Right atrium auricular region (tissue), 2 donors: Measurements from ENCODE around the gene NPHP4. TPM values are rescaled to one million over a fixed set of nuclear protein-coding genes. Genes with fewer than 3 reads are reported as not detected.

Experiments used
- DNase-seq: peaks from one replicate; pipeline ENCODE4 v3.0.0-alpha.2; 2019; ENCODE audit warnings: low spot score
- H3K27ac ChIP-seq, 2 donors: fragments of 200-600 bp; sonication (generic); 1 replicate in 1 of 2; 2 replicates in 1 of 2; pipeline ENCODE4 v1.5.1; 2016 to 2019
- H3K27me3 ChIP-seq, 2 donors: fragments of 200-600 bp; sonication (generic); one replicate each; pipeline versions ENCODE4 v1.5.1 to v1.6.0; 2017 to 2019
- H3K36me3 ChIP-seq: fragments of 200-600 bp; sonication (generic); one replicate; pipeline ENCODE4 v1.5.1; 2016
- H3K4me1 ChIP-seq, 2 donors: fragments of 200-600 bp; sonication (generic); one replicate each; pipeline versions ENCODE4 v1.5.1 to v1.6.0; 2017 to 2019
- H3K4me3 ChIP-seq, 2 donors: fragments of 200-600 bp; sonication (generic); 1 replicate in 1 of 2; 2 replicates in 1 of 2; pipeline ENCODE4 v1.5.1; 2017 to 2019; ENCODE audit warnings: mild to moderate bottlenecking in 1 of 2, moderate library complexity in 1 of 2
- H3K9me3 ChIP-seq, 2 donors: fragments of 200-600 bp; sonication (generic); one replicate each; pipeline ENCODE4 v1.5.1; 2019
- CTCF ChIP-seq, 2 donors: fragments of 200-600 bp; sonication (generic); IDR thresholded peaks; one replicate each; pipeline ENCODE4 v1.5.1; 2019; ENCODE audit warnings: antibody characterized with exemption in 2 of 2
- total RNA-seq, 2 donors: library from RNA; depleted of rRNA; stranded (reverse); fragments of >200 nt; gene quantifications; one replicate each; pipeline ENCODE4 v1.1.0, GENCODE V29; 2016

Gene NPHP4
- total RNA-seq, 2 donors from 2014 or later, result 3.0 to 4.3 TPM

GRCh38 chr1:5905436-5905835 is 86.8 kb downstream of the NPHP4 start:
- H3K9me3 ChIP-seq, result no peaks in the 10 kb centered on the region

GRCh38 chr1:5904551-5904950 is 87.7 kb downstream of the NPHP4 start:
- no peaks in the 10 kb centered on the region for H3K4me1 ChIP-seq
- H3K9me3 ChIP-seq, result no peaks in the 10 kb centered on the region
- DNase-seq, result no peak
- no peak overlapping the region for H3K27ac ChIP-seq
- no peak overlapping the region for H3K4me3 ChIP-seq
- no peak for TF ChIP-seq CTCF (IDR thresholded peaks at IDR 0.05)
- peaks cover 11% of the 10 kb centered on the region for H3K36me3 ChIP-seq
- no peaks in the 10 kb centered on the region for H3K27me3 ChIP-seq

More at GRCh38 chr1:5905436-5905835, 86.8 kb downstream of the NPHP4 start:
- peaks cover 11% of the 10 kb centered on the region for H3K36me3 ChIP-seq
- H3K27me3 ChIP-seq, result no peaks in the 10 kb centered on the region
- TF ChIP-seq CTCF (IDR thresholded peaks at IDR 0.05), result no peak
- H3K27ac ChIP-seq, result no peak overlapping the region
- no peak for DNase-seq
- no peaks in the 10 kb centered on the region for H3K4me1 ChIP-seq
- no peak overlapping the region for H3K4me3 ChIP-seq

- no peak for DNase-seq
- no peak for TF ChIP-seq CTCF (IDR thresholded peaks at IDR 0.05)
- no peaks in the 10 kb centered on the region for H3K27me3 ChIP-seq
- peaks cover 11% of the 10 kb centered on the region for H3K36me3 ChIP-seq
- no peak overlapping the region for H3K27ac ChIP-seq
- H3K4me3 ChIP-seq, result no peak overlapping the region
- H3K9me3 ChIP-seq, result no peaks in the 10 kb centered on the region
- no peaks in the 10 kb centered on the region for H3K4me1 ChIP-seq
These were observed 88.5 kb downstream of the NPHP4 start for GRCh38 chr1:5903680-5904079.

- Histone ChIP-seq H3K4me1 (no peaks in the 10 kb centered on the region), H3K4me3 (no peak overlapping the region), H3K27ac (no peak overlapping the region), H3K9me3 (no peaks in the 10 kb centered on the region), H3K36me3 (peaks cover 11% of the 10 kb centered on the region), H3K27me3 (no peaks in the 10 kb centered on the region)
- no peak for DNase-seq
- TF ChIP-seq CTCF (IDR thresholded peaks at IDR 0.05), result no peak
These were observed 89.2 kb downstream of the NPHP4 start for GRCh38 chr1:5903031-5903430.

GRCh38 chr1:5901841-5902240 is 90.4 kb downstream of the NPHP4 start:
- Histone ChIP-seq H3K9me3 (no peaks in the 10 kb centered on the region), H3K36me3 (peaks cover 11% of the 10 kb centered on the region), H3K4me3 (no peak overlapping the region), H3K4me1 (no peaks in the 10 kb centered on the region), H3K27ac (no peak overlapping the region), H3K27me3 (no peaks in the 10 kb centered on the region)
- no peak for DNase-seq
- TF ChIP-seq CTCF (IDR thresholded peaks at IDR 0.05), result no peak

- no peak for DNase-seq
- Histone ChIP-seq H3K27ac (no peak overlapping the region), H3K36me3 (peaks cover 11% of the 10 kb centered on the region), H3K9me3 (no peaks in the 10 kb centered on the region), H3K4me1 (no peaks in the 10 kb centered on the region), H3K27me3 (no peaks in the 10 kb centered on the region), H3K4me3 (no peak overlapping the region)
- TF ChIP-seq CTCF (IDR thresholded peaks at IDR 0.05), result no peak
These were observed 91.1 kb downstream of the NPHP4 start for GRCh38 chr1:5901150-5901549.
